GM19452 (cell line): ENCODE data around the gene UCMA.
"Not testable (repeated sequence)": the region's sequence is repeated elsewhere in the genome, so short reads cannot be mapped to it uniquely, and the experiment has no call there.

ENCODE experiments used
- ATAC-seq: cut with Tn5 transposase; IDR thresholded peaks from one replicate; pipeline ENCODE4 v1.9.1; 2021; ENCODE audit not compliant: unreplicated experiment

The UCMA gene

GRCh38 chr10:13234736-13235135 lies 562 bp upstream of the UCMA start:
- not testable (repeated sequence) for ATAC-seq

- no peak for ATAC-seq
Observed at GRCh38 chr10:13233358-13233757, 816 bp downstream of the UCMA start.

GRCh38 chr10:13231808-13232207 lies 2.4 kb downstream of the UCMA start:
- no peak for ATAC-seq

- no peak for ATAC-seq
Observed at GRCh38 chr10:13231190-13231589, 3.0 kb downstream of the UCMA start.

GRCh38 chr10:13227031-13227430 lies 7.1 kb downstream of the UCMA start:
- ATAC-seq = no peak

- ATAC-seq = no peak
Observed at GRCh38 chr10:13225601-13226000, 8.6 kb downstream of the UCMA start.

- ATAC-seq = no peak
Observed at GRCh38 chr10:13224210-13224995, 9.8 kb downstream of the UCMA start.

GRCh38 chr10:13223241-13223640 lies 10.9 kb downstream of the UCMA start:
- no peak for ATAC-seq

- ATAC-seq = no peak
Observed at GRCh38 chr10:13222566-13222965, 11.6 kb downstream of the UCMA start.

GRCh38 chr10:13222151-13222550 lies 12.0 kb downstream of the UCMA start:
- ATAC-seq = no peak

- no peak for ATAC-seq
Observed at GRCh38 chr10:13221572-13221971, 12.6 kb downstream of the UCMA start.

GRCh38 chr10:13219685-13220670 lies 14.2 kb downstream of the UCMA start:
- no peak for ATAC-seq

- no peak for ATAC-seq
Observed at GRCh38 chr10:13218878-13219277, 15.3 kb downstream of the UCMA start.

- ATAC-seq = no peak
Observed at GRCh38 chr10:13213163-13213562, 21.0 kb downstream of the UCMA start.

GRCh38 chr10:13206546-13207443 lies 27.4 kb downstream of the UCMA start:
- ATAC-seq = no peak

GRCh38 chr10:13206091-13206490 lies 28.1 kb downstream of the UCMA start:
- no peak for ATAC-seq

GRCh38 chr10:13201132-13201531 lies 33.0 kb downstream of the UCMA start:
- ATAC-seq = no peak

GRCh38 chr10:13195016-13195415 lies 39.2 kb downstream of the UCMA start:
- ATAC-seq = no peak

GRCh38 chr10:13193637-13194036 lies 40.5 kb downstream of the UCMA start:
- no peak for ATAC-seq

GRCh38 chr10:13191362-13191761 lies 42.8 kb downstream of the UCMA start:
- ATAC-seq = no peak

- ATAC-seq = no peak
Observed at GRCh38 chr10:13190816-13191215, 43.4 kb downstream of the UCMA start.
